SU-DHL-6 (cell line): ENCODE data around the gene DEDD.

Experiments
- H2AFZ ChIP-seq: fragments of 200-600 bp; sonication (generic); 2 replicates; pipeline ENCODE4 v1.6.1; 2014; ENCODE audit warnings: low read depth, mild to moderate bottlenecking, moderate library complexity, mixed read lengths, antibody characterized with exemption, low read length; ENCODE audit not compliant: severe bottlenecking
- H3F3A ChIP-seq: fragments of 200-600 bp; shearing (Covaris generic); 2 replicates; pipeline ENCODE4 v1.6.0; 2016; ENCODE audit warnings: antibody characterized with exemption, mild to moderate bottlenecking; ENCODE audit not compliant: insufficient read depth
- H3K27ac ChIP-seq: fragments of 200-600 bp; sonication (generic); 2 replicates; pipeline ENCODE4 v1.5.1; 2016; ENCODE audit warnings: low read depth, mild to moderate bottlenecking, low read length, moderate library complexity, mixed read lengths
- H3K27me3 ChIP-seq: fragments of 200-600 bp; sonication (generic), shearing (Covaris generic); 2 replicates; pipeline ENCODE4 v1.6.0; 2014; ENCODE audit warnings: mild to moderate bottlenecking, low read length
- H3K36me3 ChIP-seq: fragments of 200-600 bp; sonication (generic); 2 replicates; pipeline ENCODE4 v1.6.1; 2014; ENCODE audit warnings: mild to moderate bottlenecking, low read length, mixed read lengths
- H3K4me2 ChIP-seq: fragments of 300-600, 200-600 bp; shearing (Covaris generic), sonication (generic); 2 replicates; pipeline ENCODE4 v1.6.0; 2014; ENCODE audit warnings: low read length, low read depth, mild to moderate bottlenecking; ENCODE audit not compliant: poor library complexity, severe bottlenecking
- H3K4me3 ChIP-seq: fragments of 200-600 bp; sonication (generic); 2 replicates; pipeline ENCODE4 v1.5.1; 2014; ENCODE audit warnings: antibody characterized with exemption, low read length, mild to moderate bottlenecking, mixed read lengths; ENCODE audit not compliant: insufficient read depth, poor library complexity, severe bottlenecking
- H3K79me2 ChIP-seq: fragments of 200-600 bp; sonication (generic); 2 replicates; pipeline ENCODE4 v1.6.1; 2014; ENCODE audit warnings: mild to moderate bottlenecking, low read length, moderate library complexity; ENCODE audit not compliant: insufficient read depth
- H3K9ac ChIP-seq: fragments of 200-600 bp; sonication (generic); 2 replicates; pipeline ENCODE4 v1.7.0; 2014; ENCODE audit warnings: mild to moderate bottlenecking, low read length
- H3K9me2 ChIP-seq: fragments of 200-600 bp; sonication (generic); replicated peaks from 2 replicates; pipeline ENCODE4 v1.6.1; 2014; ENCODE audit warnings: low read length; ENCODE audit not compliant: insufficient read depth
- H3K9me3 ChIP-seq: fragments of 200-600 bp; sonication (generic); 2 replicates; pipeline ENCODE4 v1.6.1; 2014; ENCODE audit warnings: low read length, mixed read lengths; ENCODE audit not compliant: insufficient read depth
- H4K20me1 ChIP-seq: fragments of 200-600 bp; sonication (generic); 2 replicates; pipeline ENCODE4 v1.6.1; 2014; ENCODE audit warnings: low read depth, mild to moderate bottlenecking, antibody characterized with exemption, low read length, moderate library complexity, mixed read lengths
- EZH2phosphoT487 ChIP-seq: fragments of 200-600 bp; sonication (generic), shearing (Covaris generic); conservative IDR thresholded peaks from 2 replicates; pipeline ENCODE4 v1.6.1; 2018; ENCODE audit warnings: mild to moderate bottlenecking, antibody characterized with exemption, low read length, moderate library complexity, mixed read lengths
- TF ChIP-seq, protein P1 (sequence below): fragments of 200-600 bp; sonication (generic); IDR thresholded peaks from one replicate; pipeline ENCODE4 v1.5.1; 2017; ENCODE audit warnings: antibody characterized with exemption, mild to moderate bottlenecking, low read length, moderate library complexity; ENCODE audit not compliant: insufficient read depth, poor library complexity, severe bottlenecking

DEDD gene

GRCh38 chr1:161111117-161111516, 21.4 kb downstream of the DEDD start:
- H3K79me2 ChIP-seq: peaks cover 94% of the 10 kb centered on the region
- H3K9me2 ChIP-seq: no peaks in the 10 kb centered on the region
- H3F3A ChIP-seq: peaks cover 8% of the 10 kb centered on the region; the same call in 1 of the 2 replicates
- H3K9me3 ChIP-seq: no peaks in the 10 kb centered on the region
- peaks cover 11% of the 10 kb centered on the region; the same call in 1 of the 2 replicates for H3K36me3 ChIP-seq
- no peak overlapping the region for H3K27ac ChIP-seq
- no peak overlapping the region for H3K4me3 ChIP-seq
- no peaks in the 10 kb centered on the region for H3K27me3 ChIP-seq
- H4K20me1 ChIP-seq: peaks cover 16% of the 10 kb centered on the region; the same call in 1 of the 2 replicates
- TF ChIP-seq, protein P1, sequence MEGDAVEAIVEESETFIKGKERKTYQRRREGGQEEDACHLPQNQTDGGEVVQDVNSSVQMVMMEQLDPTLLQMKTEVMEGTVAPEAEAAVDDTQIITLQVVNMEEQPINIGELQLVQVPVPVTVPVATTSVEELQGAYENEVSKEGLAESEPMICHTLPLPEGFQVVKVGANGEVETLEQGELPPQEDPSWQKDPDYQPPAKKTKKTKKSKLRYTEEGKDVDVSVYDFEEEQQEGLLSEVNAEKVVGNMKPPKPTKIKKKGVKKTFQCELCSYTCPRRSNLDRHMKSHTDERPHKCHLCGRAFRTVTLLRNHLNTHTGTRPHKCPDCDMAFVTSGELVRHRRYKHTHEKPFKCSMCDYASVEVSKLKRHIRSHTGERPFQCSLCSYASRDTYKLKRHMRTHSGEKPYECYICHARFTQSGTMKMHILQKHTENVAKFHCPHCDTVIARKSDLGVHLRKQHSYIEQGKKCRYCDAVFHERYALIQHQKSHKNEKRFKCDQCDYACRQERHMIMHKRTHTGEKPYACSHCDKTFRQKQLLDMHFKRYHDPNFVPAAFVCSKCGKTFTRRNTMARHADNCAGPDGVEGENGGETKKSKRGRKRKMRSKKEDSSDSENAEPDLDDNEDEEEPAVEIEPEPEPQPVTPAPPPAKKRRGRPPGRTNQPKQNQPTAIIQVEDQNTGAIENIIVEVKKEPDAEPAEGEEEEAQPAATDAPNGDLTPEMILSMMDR: no peak
- no peak for TF ChIP-seq EZH2phosphoT487
- H3K9ac ChIP-seq: no peak overlapping the region
- H2AFZ ChIP-seq: no peak overlapping the region
- no peak overlapping the region for H3K4me2 ChIP-seq

- H3K9me2 ChIP-seq: no peaks in the 10 kb centered on the region
- H3K36me3 ChIP-seq: peaks cover 11% of the 10 kb centered on the region; the same call in 1 of the 2 replicates
- H3F3A ChIP-seq: peaks cover 8% of the 10 kb centered on the region; the same call in 1 of the 2 replicates
- H3K9ac ChIP-seq: no peak overlapping the region
- no peak overlapping the region for H3K4me2 ChIP-seq
- H2AFZ ChIP-seq: no peak overlapping the region
- H3K9me3 ChIP-seq: no peaks in the 10 kb centered on the region
- H3K27ac ChIP-seq: no peak overlapping the region
- H3K4me3 ChIP-seq: no peak overlapping the region
- H4K20me1 ChIP-seq: peaks cover 7% of the 10 kb centered on the region; the same call in 1 of the 2 replicates
- H3K27me3 ChIP-seq: no peaks in the 10 kb centered on the region
- H3K79me2 ChIP-seq: peaks cover 72% of the 10 kb centered on the region
- TF ChIP-seq, protein P1: no peak
Measured at GRCh38 chr1:161106431-161106830, 26.0 kb downstream of the DEDD start.

- Histone ChIP-seq H2AFZ (no peak overlapping the region), H3K27me3 (no peaks in the 10 kb centered on the region), H3K9me3 (no peaks in the 10 kb centered on the region), H3F3A (no peaks in the 10 kb centered on the region), H3K9me2 (no peaks in the 10 kb centered on the region), H3K4me3 (no peak overlapping the region), H3K9ac (no peak overlapping the region), H3K4me2 (no peak overlapping the region), H3K79me2 (peaks cover 18% of the 10 kb centered on the region), H3K36me3 (0 out of 2 replicates have a peak, but pooled peaks cover 3% of the 10 kb centered on the region), H4K20me1 (no peaks in the 10 kb centered on the region), H3K27ac (no peak overlapping the region)
- no peak for TF ChIP-seq EZH2phosphoT487
- TF ChIP-seq, protein P1: no peak
Measured at GRCh38 chr1:161100556-161100955, 31.9 kb downstream of the DEDD start.
